Measurements from ENCODE around the gene CTXND1.

Gene CTXND1

DNA sequence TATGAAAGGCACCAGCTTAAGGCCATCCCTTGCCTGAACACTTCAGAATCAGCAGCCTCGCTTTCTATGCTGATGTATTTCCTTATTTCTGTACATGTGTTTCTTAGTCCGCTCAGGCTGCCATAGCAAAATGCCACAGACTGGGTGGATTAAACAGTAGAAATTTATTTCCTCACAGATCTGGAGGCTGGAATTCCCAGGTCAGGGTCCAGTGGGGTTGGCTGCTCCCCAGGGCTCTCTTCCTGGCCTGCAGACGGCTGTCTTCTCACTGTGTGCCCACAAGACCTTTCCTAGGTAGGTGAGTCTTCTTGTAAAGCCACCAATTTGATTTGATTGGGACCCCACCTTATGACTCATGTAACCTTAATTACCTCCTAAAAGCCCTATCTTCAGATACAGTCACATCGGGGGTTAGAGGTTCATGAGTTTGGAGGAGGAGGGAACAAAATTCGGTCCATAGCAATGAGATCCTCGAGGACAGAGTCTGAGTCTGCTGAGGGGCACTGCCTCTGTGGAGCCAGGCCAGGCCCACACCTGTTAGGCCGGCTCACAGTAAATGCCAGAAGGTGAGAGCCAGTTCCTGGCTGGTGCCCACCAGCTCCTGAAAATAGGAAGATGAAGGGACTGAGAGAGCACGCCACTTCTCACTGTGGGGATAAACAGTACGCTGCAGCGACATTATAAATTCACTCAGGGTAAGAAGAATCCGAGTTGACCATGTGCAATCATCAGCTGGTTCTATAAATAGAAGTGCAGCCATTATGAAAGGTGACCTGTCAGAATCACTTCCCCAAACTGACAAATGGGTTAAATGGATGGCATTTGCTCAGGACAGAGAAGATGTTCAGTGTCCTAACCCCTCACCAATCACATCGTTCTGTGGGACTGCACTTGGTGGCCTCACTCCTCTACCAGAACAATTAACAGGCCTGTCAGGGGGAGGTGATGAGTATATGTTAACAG lies 41.1 kb downstream of the CTXND1 start:
- no peak for DNase-seq (ENCODE audit: low read depth in 1 of 2, low spot score in 1 of 2)
- Histone ChIP-seq H3K27ac (replicated peaks) (no peak overlapping the region), H3K27me3 (ENCODE audit: insufficient read depth, poor library complexity, severe bottlenecking) (peaks cover 19% of the 10 kb centered on the region), H3K4me3 (replicated peaks; ENCODE audit: insufficient read depth, low read length) (no peak overlapping the region)
- TF ChIP-seq GABPA (IDR thresholded peaks at IDR 0.05; ENCODE audit: low read depth) (no peak), SPI1 (IDR thresholded peaks at IDR 0.05; ENCODE audit: borderline replicate concordance, low read depth) (peak; percentile 74)
- TF ChIP-seq, protein P1, sequence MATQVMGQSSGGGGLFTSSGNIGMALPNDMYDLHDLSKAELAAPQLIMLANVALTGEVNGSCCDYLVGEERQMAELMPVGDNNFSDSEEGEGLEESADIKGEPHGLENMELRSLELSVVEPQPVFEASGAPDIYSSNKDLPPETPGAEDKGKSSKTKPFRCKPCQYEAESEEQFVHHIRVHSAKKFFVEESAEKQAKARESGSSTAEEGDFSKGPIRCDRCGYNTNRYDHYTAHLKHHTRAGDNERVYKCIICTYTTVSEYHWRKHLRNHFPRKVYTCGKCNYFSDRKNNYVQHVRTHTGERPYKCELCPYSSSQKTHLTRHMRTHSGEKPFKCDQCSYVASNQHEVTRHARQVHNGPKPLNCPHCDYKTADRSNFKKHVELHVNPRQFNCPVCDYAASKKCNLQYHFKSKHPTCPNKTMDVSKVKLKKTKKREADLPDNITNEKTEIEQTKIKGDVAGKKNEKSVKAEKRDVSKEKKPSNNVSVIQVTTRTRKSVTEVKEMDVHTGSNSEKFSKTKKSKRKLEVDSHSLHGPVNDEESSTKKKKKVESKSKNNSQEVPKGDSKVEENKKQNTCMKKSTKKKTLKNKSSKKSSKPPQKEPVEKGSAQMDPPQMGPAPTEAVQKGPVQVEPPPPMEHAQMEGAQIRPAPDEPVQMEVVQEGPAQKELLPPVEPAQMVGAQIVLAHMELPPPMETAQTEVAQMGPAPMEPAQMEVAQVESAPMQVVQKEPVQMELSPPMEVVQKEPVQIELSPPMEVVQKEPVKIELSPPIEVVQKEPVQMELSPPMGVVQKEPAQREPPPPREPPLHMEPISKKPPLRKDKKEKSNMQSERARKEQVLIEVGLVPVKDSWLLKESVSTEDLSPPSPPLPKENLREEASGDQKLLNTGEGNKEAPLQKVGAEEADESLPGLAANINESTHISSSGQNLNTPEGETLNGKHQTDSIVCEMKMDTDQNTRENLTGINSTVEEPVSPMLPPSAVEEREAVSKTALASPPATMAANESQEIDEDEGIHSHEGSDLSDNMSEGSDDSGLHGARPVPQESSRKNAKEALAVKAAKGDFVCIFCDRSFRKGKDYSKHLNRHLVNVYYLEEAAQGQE (IDR thresholded peaks at IDR 0.05; ENCODE audit: insufficient replicate concordance, low read depth): no peak

DNA sequence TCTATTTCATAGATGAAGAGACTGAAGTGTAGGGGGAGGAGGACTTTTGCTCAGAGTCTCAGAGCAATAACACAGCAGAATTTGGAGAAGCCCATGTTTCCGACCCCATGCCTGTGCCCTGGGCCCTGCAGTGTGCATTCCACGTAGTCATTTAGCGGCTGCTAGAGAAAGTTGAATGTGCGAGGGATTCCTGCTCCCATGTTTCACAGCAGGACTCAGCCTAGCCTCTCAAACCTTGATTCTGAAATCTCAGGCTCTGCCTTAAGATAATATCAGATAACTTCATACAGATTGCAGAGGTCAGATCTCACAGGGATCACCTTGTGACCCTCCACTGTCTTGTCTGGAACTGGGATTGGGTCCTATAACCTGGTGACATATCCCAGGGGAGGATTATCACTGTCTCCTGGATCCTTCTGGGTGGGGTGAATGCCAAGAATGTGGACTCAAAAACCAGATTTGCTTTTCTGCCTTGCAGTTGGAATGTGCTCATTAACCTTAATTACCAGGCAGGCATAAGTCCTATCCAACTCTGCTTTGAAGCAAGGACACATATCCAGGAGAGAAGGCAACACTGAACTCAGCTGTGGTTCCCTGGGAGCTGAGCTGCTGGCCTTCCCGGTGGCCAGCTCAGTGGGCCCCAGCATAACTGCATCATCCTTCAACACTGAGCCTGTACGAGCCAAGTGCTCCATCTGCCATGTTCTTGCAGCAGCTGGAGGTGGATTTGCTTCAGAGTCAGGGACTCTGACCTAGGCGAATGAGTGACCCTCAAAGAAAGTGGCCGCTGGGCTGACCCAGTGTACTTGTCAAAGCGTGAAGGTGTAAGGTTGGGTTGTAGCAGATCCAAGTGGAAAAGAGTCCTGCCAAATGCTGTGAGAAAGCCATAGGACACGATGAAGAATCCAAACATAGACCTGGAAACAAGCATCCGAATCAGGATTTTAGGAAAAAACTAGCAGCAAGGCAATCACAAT lies 43.0 kb downstream of the CTXND1 start:
- no peak for DNase-seq (ENCODE audit: low read depth in 1 of 2, low spot score in 1 of 2)
- TF ChIP-seq SPI1 (IDR thresholded peaks at IDR 0.05; ENCODE audit: borderline replicate concordance, low read depth): no peak
- TF ChIP-seq, protein P2, sequence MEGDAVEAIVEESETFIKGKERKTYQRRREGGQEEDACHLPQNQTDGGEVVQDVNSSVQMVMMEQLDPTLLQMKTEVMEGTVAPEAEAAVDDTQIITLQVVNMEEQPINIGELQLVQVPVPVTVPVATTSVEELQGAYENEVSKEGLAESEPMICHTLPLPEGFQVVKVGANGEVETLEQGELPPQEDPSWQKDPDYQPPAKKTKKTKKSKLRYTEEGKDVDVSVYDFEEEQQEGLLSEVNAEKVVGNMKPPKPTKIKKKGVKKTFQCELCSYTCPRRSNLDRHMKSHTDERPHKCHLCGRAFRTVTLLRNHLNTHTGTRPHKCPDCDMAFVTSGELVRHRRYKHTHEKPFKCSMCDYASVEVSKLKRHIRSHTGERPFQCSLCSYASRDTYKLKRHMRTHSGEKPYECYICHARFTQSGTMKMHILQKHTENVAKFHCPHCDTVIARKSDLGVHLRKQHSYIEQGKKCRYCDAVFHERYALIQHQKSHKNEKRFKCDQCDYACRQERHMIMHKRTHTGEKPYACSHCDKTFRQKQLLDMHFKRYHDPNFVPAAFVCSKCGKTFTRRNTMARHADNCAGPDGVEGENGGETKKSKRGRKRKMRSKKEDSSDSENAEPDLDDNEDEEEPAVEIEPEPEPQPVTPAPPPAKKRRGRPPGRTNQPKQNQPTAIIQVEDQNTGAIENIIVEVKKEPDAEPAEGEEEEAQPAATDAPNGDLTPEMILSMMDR (IDR thresholded peaks at IDR 0.05; ENCODE audit: insufficient read depth, low read length): no peak
- TF ChIP-seq POLR2AphosphoS5 (IDR thresholded peaks at IDR 0.05; ENCODE audit: low read depth): no peak
- TF ChIP-seq, protein P1 (IDR thresholded peaks at IDR 0.05; ENCODE audit: insufficient replicate concordance, low read depth): no peak
- no peak for TF ChIP-seq GABPA (IDR thresholded peaks at IDR 0.05; ENCODE audit: low read depth)
- peaks cover 19% of the 10 kb centered on the region for H3K27me3 ChIP-seq (ENCODE audit: insufficient read depth, poor library complexity, severe bottlenecking)
- no peak overlapping the region for H3K4me3 ChIP-seq (replicated peaks; ENCODE audit: insufficient read depth, low read length)
- H3K27ac ChIP-seq (replicated peaks): no peak overlapping the region

DNA sequence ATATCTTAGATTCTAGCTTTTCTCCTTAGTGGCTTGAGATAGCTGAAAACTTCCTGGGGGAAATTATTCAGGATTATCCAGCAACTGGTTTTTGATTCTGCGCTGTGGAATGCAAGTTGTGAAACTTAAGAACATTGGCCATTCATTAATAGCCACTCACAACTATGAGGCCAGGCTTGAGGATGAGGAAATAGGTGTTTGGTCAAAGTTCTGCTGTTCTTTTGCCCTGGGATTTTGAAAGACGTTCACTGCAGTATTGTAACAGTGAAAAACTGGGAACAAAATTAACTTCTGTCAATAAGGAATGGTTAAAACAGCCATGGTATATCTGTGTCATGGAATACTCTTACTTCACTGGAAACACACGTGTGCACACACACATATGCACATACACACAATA lies 44.1 kb downstream of the CTXND1 start:
- TF ChIP-seq, protein P1 (IDR thresholded peaks at IDR 0.05; ENCODE audit: insufficient replicate concordance, low read depth): no peak
- TF ChIP-seq POLR2AphosphoS5 (IDR thresholded peaks at IDR 0.05; ENCODE audit: low read depth): no peak
- TF ChIP-seq, protein P2 (IDR thresholded peaks at IDR 0.05; ENCODE audit: insufficient read depth, low read length): no peak
- no peak for TF ChIP-seq GABPA (IDR thresholded peaks at IDR 0.05; ENCODE audit: low read depth)
- TF ChIP-seq SPI1 (IDR thresholded peaks at IDR 0.05; ENCODE audit: borderline replicate concordance, low read depth): no peak
- no peak overlapping the region for H3K4me3 ChIP-seq (replicated peaks; ENCODE audit: insufficient read depth, low read length)
- DNase-seq (ENCODE audit: low read depth in 1 of 2, low spot score in 1 of 2): no peak
- H3K27ac ChIP-seq (replicated peaks): no peak overlapping the region
- peaks cover 15% of the 10 kb centered on the region for H3K27me3 ChIP-seq (ENCODE audit: insufficient read depth, poor library complexity, severe bottlenecking)

All from HL-60 (cell line).